Neuronal stem cell (in vitro differentiated cells): ENCODE measurements around the gene ABCA13.

Experiments used
- DNase-seq: peaks from one replicate; pipeline ENCODE4 v3.0.0-alpha.2; 2013; ENCODE audit warnings: low spot score
- H2AFZ ChIP-seq: one replicate; pipeline ENCODE4 v1.6.1; 2013; ENCODE audit warnings: mild to moderate bottlenecking, low read length, inconsistent platforms
- H2AK5ac ChIP-seq: 2 replicates; pipeline ENCODE4 v1.6.1; 2013; ENCODE audit warnings: low read depth, mild to moderate bottlenecking, inconsistent platforms, low read length, moderate library complexity, mixed read lengths
- H2BK120ac ChIP-seq: 2 replicates; pipeline ENCODE4 v1.6.1; 2013; ENCODE audit warnings: low read depth, mild to moderate bottlenecking, inconsistent platforms, low read length, moderate library complexity, mixed read lengths
- H2BK12ac ChIP-seq: one replicate; pipeline ENCODE4 v1.6.1; 2013; ENCODE audit warnings: low read length, inconsistent platforms
- H2BK15ac ChIP-seq: 2 replicates; pipeline ENCODE4 v1.6.1; 2013; ENCODE audit warnings: mild to moderate bottlenecking, low read length, inconsistent platforms, mixed read lengths
- H2BK5ac ChIP-seq: one replicate; pipeline ENCODE4 v1.6.1; 2013; ENCODE audit warnings: inconsistent platforms, mild to moderate bottlenecking, low read length, moderate library complexity
- H3K14ac ChIP-seq: one replicate; pipeline ENCODE4 v1.6.1; 2013; ENCODE audit warnings: low read length, inconsistent platforms
- H3K18ac ChIP-seq: 2 replicates; pipeline ENCODE4 v1.6.1; 2013; ENCODE audit warnings: low read length, inconsistent platforms
- H3K23ac ChIP-seq: 2 replicates; pipeline ENCODE4 v1.6.1; 2013; ENCODE audit warnings: low read depth, mild to moderate bottlenecking, mixed read lengths, low read length, inconsistent platforms; ENCODE audit not compliant: poor library complexity
- H3K27ac ChIP-seq: replicated peaks from 3 replicates; pipeline ENCODE4 v1.5.1; 2013; ENCODE audit warnings: low read length, inconsistent platforms
- H3K27me3 ChIP-seq, 3 experiments: 2 replicates each; pipeline ENCODE4 v1.6.1; 2013; ENCODE audit warnings: low read length in 3 of 3, mild to moderate bottlenecking in 2 of 3, inconsistent platforms in 1 of 3, low read depth in 1 of 3, mixed read lengths in 1 of 3, moderate library complexity in 1 of 3; ENCODE audit not compliant: control insufficient read depth in 3 of 3, insufficient read depth in 3 of 3
- H3K36me3 ChIP-seq, 2 donors: replicated peaks in 1 of 2; 2 replicates each; pipeline ENCODE4 v1.6.1; 2013; ENCODE audit warnings: low read length in 2 of 2; ENCODE audit not compliant: control insufficient read depth in 2 of 2, insufficient read depth in 2 of 2
- H3K4ac ChIP-seq: 2 replicates; pipeline ENCODE4 v1.6.1; 2013; ENCODE audit warnings: inconsistent platforms, mild to moderate bottlenecking, low read length, moderate library complexity
- H3K4me1 ChIP-seq, 2 donors: 1 replicate in 1 of 2; 2 replicates in 1 of 2; pipeline ENCODE4 v1.6.1; 2013; ENCODE audit warnings: low read length in 2 of 2, low read depth in 1 of 2; ENCODE audit not compliant: control insufficient read depth in 2 of 2, insufficient read depth in 1 of 2
- H3K4me2 ChIP-seq: one replicate; pipeline ENCODE4 v1.6.1; 2013; ENCODE audit warnings: mild to moderate bottlenecking, low read length, inconsistent platforms; ENCODE audit not compliant: insufficient read depth, poor library complexity, severe bottlenecking
- H3K4me3 ChIP-seq, 2 donors: 2 replicates each; pipeline ENCODE4 v1.5.1; 2013; ENCODE audit warnings: low read length in 2 of 2, mild to moderate bottlenecking in 2 of 2, inconsistent platforms in 1 of 2, moderate library complexity in 1 of 2
- H3K79me1 ChIP-seq: one replicate; pipeline ENCODE4 v1.6.1; 2013; ENCODE audit warnings: low read depth, mild to moderate bottlenecking, inconsistent platforms, low read length, moderate library complexity
- H3K9ac ChIP-seq: one replicate; pipeline ENCODE4 v1.6.1; 2013; ENCODE audit warnings: mild to moderate bottlenecking, low read depth, low read length, inconsistent platforms; ENCODE audit not compliant: poor library complexity
- H3K9me3 ChIP-seq, 2 donors: replicated peaks in 1 of 2; 2 replicates each; pipeline versions ENCODE3 to v1.6.1; 2013; ENCODE audit warnings: low read length in 2 of 2, mild to moderate bottlenecking in 2 of 2, inconsistent platforms in 1 of 2, low read depth in 1 of 2, mixed read lengths in 1 of 2, moderate library complexity in 1 of 2; ENCODE audit not compliant: control insufficient read depth in 2 of 2, insufficient read depth in 1 of 2
- H4K8ac ChIP-seq: one replicate; pipeline ENCODE4 v1.6.1; 2013; ENCODE audit warnings: low read depth, mild to moderate bottlenecking, inconsistent platforms, low read length, moderate library complexity
- H4K91ac ChIP-seq: one replicate; pipeline ENCODE4 v1.6.1; 2013; ENCODE audit warnings: low read length, low read depth, mild to moderate bottlenecking, inconsistent platforms; ENCODE audit not compliant: poor library complexity
- WGBS, 2 donors: extraction: QIAGEN DNeasy Blood & Tissue Kit; methylation state at CpG; one replicate each; pipeline ENCODE4 v1.1.7; 2013; ENCODE audit warnings: missing lambda C conversion rate in 2 of 2, mixed read lengths in 1 of 2; ENCODE audit not compliant: insufficient read length in 2 of 2, insufficient replicate concordance in 1 of 2; ENCODE audit errors: extremely low coverage in 2 of 2; 5-methylcytosine and 5-hydroxymethylcytosine counted together

ABCA13 gene

DNA sequence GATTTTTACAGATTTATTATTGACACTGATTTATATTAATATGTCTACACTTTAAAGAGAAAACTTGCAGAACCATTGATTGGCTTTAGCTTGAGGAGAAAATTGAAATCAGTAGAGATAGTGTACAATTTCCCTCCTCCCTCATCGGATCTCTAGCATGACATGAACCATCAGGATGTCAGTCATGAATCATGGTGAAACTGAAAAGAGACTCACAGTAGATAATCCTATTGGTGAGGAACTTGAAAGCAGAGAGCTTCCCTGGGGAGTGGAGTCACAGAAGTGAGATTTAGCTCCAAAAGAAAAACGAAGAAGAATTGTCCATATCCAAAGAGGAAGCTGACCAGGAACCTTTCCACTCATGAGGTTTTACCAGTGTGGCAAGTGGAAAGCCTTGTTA is 346.8 kb downstream of the ABCA13 start:
- no peak overlapping the region for H2BK15ac ChIP-seq
- no peak for DNase-seq
- H3K9me3 ChIP-seq: no peaks in the 10 kb centered on the region
- H3K4me2 ChIP-seq: no peak overlapping the region
- no peaks in the 10 kb centered on the region for H3K36me3 ChIP-seq
- H4K8ac ChIP-seq: no peak overlapping the region
- H3K4me1 ChIP-seq: peaks cover 0 to 3% of the 10 kb centered on the region in 2 donors
- H3K79me1 ChIP-seq: no peaks in the 10 kb centered on the region
- H3K23ac ChIP-seq: no peak overlapping the region
- no peak overlapping the region for H3K18ac ChIP-seq
- no peak overlapping the region for H3K14ac ChIP-seq
- no peaks in the 10 kb centered on the region for H3K27me3 ChIP-seq
- H3K9ac ChIP-seq: no peak overlapping the region
- H2AFZ ChIP-seq: no peak overlapping the region
- H3K4ac ChIP-seq: no peak overlapping the region
- no peak overlapping the region for H3K27ac ChIP-seq
- no peak overlapping the region for H4K91ac ChIP-seq
- no peak overlapping the region for H2BK120ac ChIP-seq
- H2BK5ac ChIP-seq: no peak overlapping the region
- no peak overlapping the region for H2BK12ac ChIP-seq
- no peak overlapping the region for H3K4me3 ChIP-seq
- H2AK5ac ChIP-seq: no peak overlapping the region
- WGBS, 2 donors: no CpG with 5 or more reads among the region's 2 CpGs

DNA sequence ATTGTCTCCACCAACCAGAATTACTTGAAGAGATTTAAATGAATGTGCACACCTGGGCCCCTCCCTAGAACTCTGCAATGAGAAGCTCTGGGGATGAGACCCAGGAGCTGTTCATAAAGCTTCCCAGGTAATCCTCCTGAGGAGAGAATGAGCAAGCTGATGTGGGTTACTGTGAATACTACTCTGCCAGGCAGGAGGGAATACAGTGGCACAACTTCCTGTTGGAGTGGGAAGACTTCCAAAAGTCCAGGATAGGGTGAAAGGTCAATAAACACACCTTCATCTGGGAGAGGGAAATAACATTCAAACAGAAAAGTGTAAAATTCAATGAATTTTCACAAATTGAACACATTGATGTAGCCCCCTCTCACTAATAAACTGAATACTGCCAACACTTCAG is 351.4 kb downstream of the ABCA13 start:
- no peak overlapping the region for H3K4me2 ChIP-seq
- no peak overlapping the region for H2AFZ ChIP-seq
- no peak overlapping the region for H4K8ac ChIP-seq
- H3K79me1 ChIP-seq: no peaks in the 10 kb centered on the region
- H3K36me3 ChIP-seq: no peaks in the 10 kb centered on the region
- no peak overlapping the region for H3K9ac ChIP-seq
- no peak overlapping the region for H3K18ac ChIP-seq
- no peak for DNase-seq
- H3K4me1 ChIP-seq: peaks cover 0 to 4% of the 10 kb centered on the region in 2 donors
- no peak overlapping the region for H2AK5ac ChIP-seq
- no peak overlapping the region for H2BK5ac ChIP-seq
- no peaks in the 10 kb centered on the region for H3K27me3 ChIP-seq
- no peak overlapping the region for H4K91ac ChIP-seq
- no peak overlapping the region for H3K4ac ChIP-seq
- no peaks in the 10 kb centered on the region for H3K9me3 ChIP-seq
- H2BK15ac ChIP-seq: no peak overlapping the region
- no peak overlapping the region for H3K27ac ChIP-seq
- H3K4me3 ChIP-seq: no peak overlapping the region
- H2BK12ac ChIP-seq: no peak overlapping the region
- H3K14ac ChIP-seq: no peak overlapping the region
- no peak overlapping the region for H2BK120ac ChIP-seq
- H3K23ac ChIP-seq: no peak overlapping the region

DNA sequence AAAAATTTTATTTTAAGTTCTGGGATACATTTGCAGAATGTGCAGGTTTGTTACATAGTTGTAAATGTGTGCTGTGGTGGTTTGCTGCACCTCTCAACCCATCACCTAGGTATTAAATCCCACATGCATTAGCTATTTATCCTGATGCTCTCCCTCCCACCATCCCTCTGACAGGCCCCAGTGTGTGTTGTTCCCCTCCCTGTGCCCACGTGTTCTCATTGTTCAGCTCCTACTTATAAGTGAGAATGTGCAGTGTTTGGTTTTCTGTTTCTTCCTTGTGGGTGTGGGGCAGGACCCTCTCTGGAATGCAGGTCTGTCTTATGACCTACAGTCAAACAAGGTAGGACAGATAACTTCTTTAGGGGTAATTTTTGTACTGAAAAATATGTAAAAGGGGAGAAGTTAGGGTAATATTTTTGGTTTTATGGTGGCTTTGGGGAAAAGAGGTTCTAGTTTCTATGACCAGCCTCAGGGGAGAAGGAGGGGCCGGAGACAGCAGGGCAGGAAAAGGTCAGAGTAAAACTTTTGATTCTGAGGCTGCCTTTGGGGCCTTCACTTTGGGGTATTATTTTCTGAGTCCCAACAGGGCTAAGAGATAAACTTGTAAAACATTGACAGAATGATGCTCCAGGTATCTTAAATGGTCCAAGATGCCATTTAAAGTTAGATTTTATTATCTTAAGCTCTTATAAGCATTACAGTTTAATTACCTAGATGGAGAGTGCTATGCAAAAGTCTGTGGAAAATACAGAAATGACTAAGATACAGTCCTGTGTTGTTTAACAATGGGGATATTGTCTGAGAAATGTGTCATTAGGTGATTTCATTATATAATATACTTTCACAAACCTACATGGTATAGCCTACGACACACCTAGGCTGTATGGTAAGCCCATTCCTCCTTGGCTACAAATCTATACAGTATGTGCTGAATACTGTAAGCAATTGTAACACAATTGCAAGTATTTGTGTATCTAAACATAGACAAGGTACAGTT is 354.8 kb downstream of the ABCA13 start:
- no peaks in the 10 kb centered on the region for H3K9me3 ChIP-seq
- no peak for DNase-seq
- no peaks in the 10 kb centered on the region for H3K79me1 ChIP-seq
- H3K9ac ChIP-seq: no peak overlapping the region
- H3K14ac ChIP-seq: no peak overlapping the region
- no peak overlapping the region for H2BK5ac ChIP-seq
- H2BK15ac ChIP-seq: no peak overlapping the region
- H2AFZ ChIP-seq: peak overlapping the region; percentile 48
- H3K4me1 ChIP-seq: peaks cover 0 to 1% of the 10 kb centered on the region in 2 donors
- H3K18ac ChIP-seq: no peak overlapping the region
- H3K4ac ChIP-seq: no peak overlapping the region
- no peak overlapping the region for H2AK5ac ChIP-seq
- no peaks in the 10 kb centered on the region for H3K27me3 ChIP-seq
- WGBS, 2 donors: no CpG with 5 or more reads among the region's 3 CpGs
- H2BK12ac ChIP-seq: no peak overlapping the region
- no peak overlapping the region for H4K8ac ChIP-seq
- H2BK120ac ChIP-seq: no peak overlapping the region
- H3K4me3 ChIP-seq: no peak overlapping the region
- H3K27ac ChIP-seq: no peak overlapping the region
- H3K23ac ChIP-seq: no peak overlapping the region
- H4K91ac ChIP-seq: no peak overlapping the region
- no peak overlapping the region for H3K4me2 ChIP-seq
- no peaks in the 10 kb centered on the region for H3K36me3 ChIP-seq

DNA sequence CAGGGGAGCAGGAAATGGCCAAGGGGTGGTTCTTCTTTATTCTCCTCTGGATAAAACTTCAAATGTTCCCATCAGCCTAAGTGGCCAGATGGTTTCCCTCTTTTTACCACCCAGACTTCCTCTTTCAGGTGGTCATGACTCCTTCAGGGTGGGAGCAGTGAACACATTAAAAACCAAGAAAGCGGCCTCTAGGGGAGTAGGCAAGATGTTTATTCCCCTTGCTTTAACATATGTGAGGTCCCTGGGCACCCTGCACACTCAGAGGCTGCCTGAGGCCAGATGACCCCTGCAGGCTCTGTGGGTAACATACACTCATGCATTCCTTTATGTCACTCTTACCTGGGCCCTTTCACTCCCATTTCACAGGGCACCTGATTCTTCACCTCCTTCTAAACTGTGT is 357.4 kb downstream of the ABCA13 start:
- Histone ChIP-seq H3K9ac (no peak overlapping the region), H3K18ac (no peak overlapping the region), H2BK120ac (no peak overlapping the region), H2BK15ac (no peak overlapping the region), H3K79me1 (no peaks in the 10 kb centered on the region), H3K27me3 (no peaks in the 10 kb centered on the region), H2AK5ac (no peak overlapping the region), H4K91ac (no peak overlapping the region), H3K4me1 (peaks cover 0 to 1% of the 10 kb centered on the region in 2 donors), H3K9me3 (no peaks in the 10 kb centered on the region), H3K14ac (no peak overlapping the region), H3K27ac (no peak overlapping the region), H2BK5ac (no peak overlapping the region), H3K4ac (no peak overlapping the region), H4K8ac (no peak overlapping the region), H3K4me2 (no peak overlapping the region), H2BK12ac (no peak overlapping the region), H3K36me3 (no peaks in the 10 kb centered on the region), H2AFZ (no peak overlapping the region), H3K23ac (no peak overlapping the region), H3K4me3 (no peak overlapping the region)
- no CpG with 5 or more reads among the region's 1 CpG for WGBS, 2 donors
- no peak for DNase-seq
